Endothelial cell of umbilical vein (primary cell): ENCODE results near the gene RNF133.

Experiments used
- EZH2 ChIP-seq: IDR thresholded peaks from 2 replicates; pipeline ENCODE4 v1.6.1; 2012; ENCODE audit warnings: borderline replicate concordance, low read depth, mild to moderate bottlenecking, moderate library complexity, low read length, inconsistent platforms; ENCODE audit not compliant: severe bottlenecking
- FOS ChIP-seq: IDR thresholded peaks from 2 replicates; pipeline ENCODE4 v1.6.1; 2011; ENCODE audit warnings: mild to moderate bottlenecking, low read length, moderate library complexity, borderline replicate concordance; ENCODE audit not compliant: insufficient read depth
- GATA2 ChIP-seq: IDR thresholded peaks from 2 replicates; pipeline ENCODE4 v1.7.0; 2011; ENCODE audit warnings: low read depth, mild to moderate bottlenecking, moderate library complexity, mixed read lengths, low read length; ENCODE audit not compliant: insufficient read length, insufficient read depth
- JUN ChIP-seq: IDR thresholded peaks from 2 replicates; pipeline ENCODE4 v1.6.1; 2011; ENCODE audit warnings: borderline replicate concordance, low read depth; ENCODE audit not compliant: insufficient read length, insufficient read depth
- MYC ChIP-seq: IDR thresholded peaks from one replicate; pipeline ENCODE4 v1.6.1; 2011; ENCODE audit warnings: mild to moderate bottlenecking, low read depth, low read length
- POLR2A ChIP-seq: IDR thresholded peaks from 2 replicates; pipeline ENCODE4 v1.6.1; 2012; ENCODE audit warnings: low read depth, mild to moderate bottlenecking, control low read depth, low read length
- POLR2AphosphoS5 ChIP-seq: IDR thresholded peaks from 2 replicates; pipeline ENCODE4 v1.6.1; 2012; ENCODE audit warnings: low read depth, mild to moderate bottlenecking, control low read depth, low read length, moderate library complexity; ENCODE audit not compliant: insufficient read depth
- TF ChIP-seq, protein P1 (sequence below), 2 donors: IDR thresholded peaks; 1 replicate in 1 of 2; 2 replicates in 1 of 2; pipeline ENCODE4 v1.5.1; 2011; ENCODE audit warnings: low read length in 2 of 2, mild to moderate bottlenecking in 2 of 2, moderate library complexity in 2 of 2, control low read depth in 1 of 2, inconsistent platforms in 1 of 2, low read depth in 1 of 2; ENCODE audit not compliant: insufficient read depth in 1 of 2; ENCODE audit errors: extremely low read depth in 1 of 2
- TF ChIP-seq, protein P2 (sequence below): IDR thresholded peaks from 2 replicates; pipeline ENCODE4 v1.6.1; 2011; ENCODE audit not compliant: insufficient read depth, insufficient read length

DNA sequence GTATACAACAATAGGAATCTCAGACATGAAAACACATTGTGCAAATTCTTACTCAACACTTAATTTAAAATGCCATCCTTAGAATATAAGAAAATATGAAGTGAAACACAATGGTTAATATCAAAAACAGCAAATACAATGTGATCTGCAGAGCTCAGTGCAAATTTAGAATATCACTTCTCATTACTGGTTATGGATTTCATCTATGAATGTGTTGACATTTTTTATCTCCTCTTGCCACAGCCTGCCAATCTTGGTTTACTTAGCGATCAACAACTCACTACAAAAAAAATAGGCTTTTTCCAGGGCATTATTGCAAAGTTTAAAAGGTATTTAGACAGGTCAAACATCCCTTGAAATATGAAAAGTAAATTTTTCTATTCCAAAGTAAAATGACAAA lies 28.8 kb upstream of the RNF133 start:
- TF ChIP-seq, protein P1, sequence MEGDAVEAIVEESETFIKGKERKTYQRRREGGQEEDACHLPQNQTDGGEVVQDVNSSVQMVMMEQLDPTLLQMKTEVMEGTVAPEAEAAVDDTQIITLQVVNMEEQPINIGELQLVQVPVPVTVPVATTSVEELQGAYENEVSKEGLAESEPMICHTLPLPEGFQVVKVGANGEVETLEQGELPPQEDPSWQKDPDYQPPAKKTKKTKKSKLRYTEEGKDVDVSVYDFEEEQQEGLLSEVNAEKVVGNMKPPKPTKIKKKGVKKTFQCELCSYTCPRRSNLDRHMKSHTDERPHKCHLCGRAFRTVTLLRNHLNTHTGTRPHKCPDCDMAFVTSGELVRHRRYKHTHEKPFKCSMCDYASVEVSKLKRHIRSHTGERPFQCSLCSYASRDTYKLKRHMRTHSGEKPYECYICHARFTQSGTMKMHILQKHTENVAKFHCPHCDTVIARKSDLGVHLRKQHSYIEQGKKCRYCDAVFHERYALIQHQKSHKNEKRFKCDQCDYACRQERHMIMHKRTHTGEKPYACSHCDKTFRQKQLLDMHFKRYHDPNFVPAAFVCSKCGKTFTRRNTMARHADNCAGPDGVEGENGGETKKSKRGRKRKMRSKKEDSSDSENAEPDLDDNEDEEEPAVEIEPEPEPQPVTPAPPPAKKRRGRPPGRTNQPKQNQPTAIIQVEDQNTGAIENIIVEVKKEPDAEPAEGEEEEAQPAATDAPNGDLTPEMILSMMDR (IDR thresholded peaks at IDR 0.05; ENCODE audit: extremely low read depth in 1 of 2, insufficient read depth in 1 of 2, low read depth in 1 of 2, low read length in 2 of 2), result no peak
- TF ChIP-seq POLR2A (no peak), MYC (no peak), POLR2AphosphoS5 (no peak), EZH2 (no peak), JUN (no peak), FOS (no peak), GATA2 (no peak)
- TF ChIP-seq, protein P2, sequence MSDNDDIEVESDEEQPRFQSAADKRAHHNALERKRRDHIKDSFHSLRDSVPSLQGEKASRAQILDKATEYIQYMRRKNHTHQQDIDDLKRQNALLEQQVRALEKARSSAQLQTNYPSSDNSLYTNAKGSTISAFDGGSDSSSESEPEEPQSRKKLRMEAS, result no peak
